Measurements from ENCODE around the gene FANCC.

FANCC gene

DNA sequence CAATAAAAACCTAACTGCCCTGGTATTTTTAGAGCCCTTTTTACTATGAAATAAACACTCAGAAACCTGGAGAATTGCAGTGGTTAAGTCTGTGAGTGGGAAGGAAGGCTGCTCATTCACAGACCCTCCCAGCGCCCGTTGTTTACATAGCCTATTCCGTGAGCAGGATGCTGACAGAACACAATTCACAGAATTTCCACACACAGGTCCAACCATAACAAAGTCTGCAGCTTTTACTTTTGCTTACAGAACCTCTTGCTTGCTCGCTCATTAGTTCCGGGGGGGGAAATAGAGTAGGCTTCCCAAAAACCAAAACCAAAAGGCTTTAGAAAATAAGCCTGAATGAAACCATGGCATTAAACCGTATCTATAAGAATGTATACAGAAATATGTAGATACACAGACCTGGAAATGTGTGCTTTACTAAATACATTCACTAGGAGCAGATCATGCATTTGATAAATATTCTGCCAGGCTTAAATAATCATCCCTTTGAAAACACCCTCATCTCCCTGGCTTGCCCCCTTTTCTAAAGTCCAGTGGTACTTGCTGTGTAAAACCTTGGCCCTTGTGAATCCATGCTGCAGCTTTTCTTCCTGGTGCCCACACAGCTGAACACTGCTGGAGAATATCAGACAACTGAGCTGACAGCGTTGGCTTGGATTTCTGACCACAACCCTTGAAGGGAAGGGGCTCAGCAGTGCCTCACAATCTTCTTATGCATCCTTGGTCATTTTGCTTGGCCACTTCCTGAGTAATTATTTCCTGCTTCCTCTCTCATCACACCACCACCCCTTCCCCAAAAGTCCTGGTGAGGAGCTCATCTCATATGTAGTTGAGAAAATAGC is 128.0 kb downstream of the FANCC start:
- DNase-seq (ENCODE audit: low spot score), result no peak

GRCh38 chr9:95188459-95188858 is 129.1 kb downstream of the FANCC start:
- no peak for DNase-seq (ENCODE audit: low spot score)

- no peak for DNase-seq (ENCODE audit: low spot score)
These were observed 131.6 kb downstream of the FANCC start for GRCh38 chr9:95185956-95186355.

DNA sequence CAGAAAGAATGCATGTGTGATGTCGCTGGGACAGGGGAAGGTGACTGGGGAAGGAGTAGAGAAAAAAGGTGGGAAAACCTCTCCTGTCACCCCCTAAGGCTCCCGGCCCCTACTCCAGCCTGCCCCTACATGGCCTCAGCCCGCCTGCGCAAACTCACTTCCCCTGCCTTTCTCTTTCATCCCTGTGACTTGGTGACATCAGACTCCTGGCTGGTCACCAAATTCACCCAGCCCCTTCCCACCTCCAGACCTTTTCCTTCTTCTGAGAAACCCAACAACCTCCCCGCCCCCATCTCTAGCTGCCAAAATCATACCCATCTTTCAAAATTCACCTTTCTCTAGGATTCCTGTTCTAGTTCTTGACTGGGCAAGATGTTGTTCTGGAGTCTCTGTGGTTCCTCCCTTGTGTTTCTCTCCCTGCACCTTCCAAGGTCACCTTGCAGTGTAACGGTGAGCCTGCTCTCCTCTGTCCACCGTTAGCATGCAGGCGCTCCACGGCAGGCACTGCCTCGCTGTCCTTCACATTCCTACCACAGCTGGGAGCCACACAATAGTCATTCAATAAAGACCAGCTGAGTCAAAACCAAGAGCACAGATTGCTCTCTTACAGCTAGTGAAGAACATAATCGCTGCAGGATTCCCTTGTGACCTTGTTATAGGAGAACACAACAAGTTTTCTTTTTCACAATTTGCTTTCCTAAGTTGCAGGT is 134.5 kb downstream of the FANCC start:
- DNase-seq (ENCODE audit: low spot score), result no peak

GRCh38 chr9:95181835-95182234 is 135.7 kb downstream of the FANCC start:
- DNase-seq (ENCODE audit: low spot score), result no peak

- no peak for DNase-seq (ENCODE audit: low spot score)
These were observed 136.2 kb downstream of the FANCC start for GRCh38 chr9:95181226-95181818.

DNA sequence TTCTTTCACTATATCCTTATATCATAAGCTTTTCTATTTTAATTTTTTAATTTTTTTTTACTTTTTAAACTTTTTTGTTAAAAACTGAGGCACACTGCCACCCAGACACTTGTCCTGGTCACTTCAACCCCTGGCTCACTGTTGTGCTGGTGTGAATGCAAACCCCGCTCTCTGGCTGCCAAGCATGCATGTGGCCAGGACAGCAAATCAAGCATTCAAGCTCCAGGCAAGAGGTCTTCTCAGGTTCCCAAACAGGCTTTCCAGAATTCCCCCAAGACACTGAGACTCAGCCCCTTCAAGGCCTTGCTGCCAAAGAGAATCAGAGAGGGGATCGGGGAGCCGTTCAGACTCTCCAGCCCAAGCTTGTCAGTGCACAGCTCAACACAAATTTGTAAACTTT is 139.9 kb downstream of the FANCC start:
- DNase-seq (ENCODE audit: low spot score), result no peak

DNA sequence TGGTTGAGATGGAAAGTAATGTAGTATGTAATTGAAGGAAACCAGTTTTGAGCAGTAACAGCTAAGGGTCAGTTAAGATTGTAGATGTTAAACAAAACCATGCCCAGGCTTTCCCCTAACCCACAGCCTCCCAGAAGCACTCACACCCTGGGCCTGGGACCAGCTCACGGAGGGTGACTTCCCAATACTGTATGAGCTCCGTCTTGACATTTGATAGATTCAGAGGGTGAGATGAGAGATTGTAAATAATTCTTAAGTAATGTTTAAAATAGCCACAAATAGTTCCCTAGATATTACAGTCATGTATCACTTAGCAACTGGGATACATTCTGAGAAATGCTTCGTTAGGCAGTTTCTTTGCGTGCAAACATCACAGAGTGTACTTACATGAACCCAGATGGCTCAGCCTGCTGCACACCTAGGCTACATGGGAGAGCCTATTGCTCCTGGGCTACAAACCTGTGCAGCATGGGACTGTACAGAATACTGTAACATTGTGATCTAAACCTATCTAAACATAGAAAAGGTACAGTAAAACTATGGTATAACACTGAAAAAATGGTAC is 140.7 kb downstream of the FANCC start:
- no peak for DNase-seq (ENCODE audit: low spot score)

DNA sequence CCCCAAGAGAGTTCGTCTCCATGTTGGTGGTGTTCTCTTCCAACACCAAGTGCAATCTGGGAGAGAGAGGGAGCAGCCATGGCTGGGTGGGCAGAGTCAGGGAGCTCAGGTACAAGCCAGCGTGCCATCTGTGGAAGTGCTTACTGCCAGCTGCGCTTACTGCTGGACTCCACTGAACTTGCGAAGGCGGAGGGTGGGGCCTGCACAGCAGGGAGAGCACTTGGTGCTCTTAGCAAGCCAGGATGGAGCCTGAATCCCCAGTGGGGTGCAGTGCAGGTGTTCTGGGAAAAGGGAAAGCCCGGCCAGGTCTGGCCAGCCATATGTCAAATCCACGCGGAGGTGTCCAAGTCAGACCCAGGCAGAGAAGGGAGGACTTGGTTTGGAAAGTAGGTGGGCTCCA is 142.0 kb downstream of the FANCC start:
- DNase-seq (ENCODE audit: low spot score), result no peak

DNA sequence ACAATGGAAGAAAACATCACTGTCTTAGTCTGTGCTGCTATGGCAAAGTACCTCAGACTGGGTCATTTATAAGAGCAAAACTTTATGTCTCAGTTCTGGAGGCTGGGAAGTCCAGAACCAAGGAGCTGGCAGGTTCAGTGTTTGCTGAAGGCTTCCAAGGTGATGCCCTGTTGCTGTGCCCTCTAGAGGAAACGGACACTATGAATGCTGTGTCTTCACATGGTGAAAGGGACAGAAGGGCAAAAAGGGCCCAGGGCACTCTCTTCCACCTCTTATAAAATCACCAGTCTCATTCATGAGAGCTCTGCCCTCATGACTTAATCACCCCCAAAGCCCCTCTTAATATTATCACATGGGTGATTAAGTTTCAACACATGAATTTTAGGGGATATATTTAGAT is 143.5 kb downstream of the FANCC start:
- DNase-seq (ENCODE audit: low spot score), result no peak

DNA sequence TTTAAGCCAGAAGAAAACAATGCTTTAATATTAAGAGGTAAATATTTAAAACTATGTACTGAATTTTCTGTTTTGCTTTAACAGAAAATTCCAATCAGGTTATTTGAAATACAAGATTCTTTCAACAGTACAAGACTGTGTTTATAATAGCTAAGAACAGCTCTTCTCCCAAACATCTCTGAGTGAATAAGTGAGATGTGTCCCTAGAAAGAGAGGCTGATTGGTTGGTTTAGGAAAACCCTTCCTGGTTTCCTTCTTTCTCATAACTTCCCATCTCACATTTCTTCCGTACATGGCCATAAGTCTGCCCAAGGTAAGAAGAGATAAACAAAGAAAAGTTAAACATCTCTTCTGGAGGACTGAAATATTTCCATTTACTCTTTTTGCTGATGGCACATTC is 145.9 kb downstream of the FANCC start:
- no peak for DNase-seq (ENCODE audit: low spot score)

DNA sequence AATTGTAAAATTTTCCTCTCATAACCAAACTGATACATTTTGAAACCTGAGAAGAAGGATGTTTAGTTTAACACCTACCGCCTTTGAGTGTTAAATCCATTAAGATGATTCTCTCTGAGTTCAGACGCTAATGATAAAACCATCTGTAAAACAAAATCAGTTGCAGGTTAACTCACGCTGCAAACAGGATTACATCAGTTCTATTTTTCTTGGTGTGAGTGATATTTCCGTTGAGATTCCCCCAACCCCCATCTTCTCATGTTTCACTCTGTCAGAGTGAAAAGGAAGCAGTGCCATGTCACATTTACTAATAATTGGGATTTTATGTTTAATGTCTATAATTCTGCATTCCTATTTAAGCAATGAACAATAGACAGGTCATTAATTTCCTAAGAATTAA is 146.5 kb downstream of the FANCC start:
- no peak for DNase-seq (ENCODE audit: low spot score)

DNA sequence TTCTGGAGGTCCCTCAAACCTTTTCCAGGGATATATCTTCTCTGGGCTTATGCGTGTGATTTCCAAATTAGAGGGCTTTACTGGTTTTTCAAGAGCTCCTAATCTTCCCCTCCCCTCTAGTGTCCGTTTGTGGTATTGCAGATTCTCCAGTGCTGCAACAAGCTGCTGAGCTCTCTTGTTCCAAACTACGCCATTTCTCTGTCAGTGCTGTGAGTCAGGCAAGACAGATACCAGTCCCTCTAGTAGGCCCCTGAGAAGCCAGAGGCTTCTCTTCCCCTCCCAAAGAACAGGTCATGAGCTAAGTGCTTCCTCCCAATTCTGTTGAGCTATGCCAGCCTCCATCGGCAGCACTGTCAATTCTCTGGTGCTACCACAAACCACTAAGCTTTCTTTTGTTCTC is 149.5 kb downstream of the FANCC start:
- peak; percentile 31 for DNase-seq (ENCODE audit: low spot score)

GRCh38 chr9:95165004-95165403 is 152.5 kb downstream of the FANCC start:
- DNase-seq (ENCODE audit: low spot score), result no peak

DNA sequence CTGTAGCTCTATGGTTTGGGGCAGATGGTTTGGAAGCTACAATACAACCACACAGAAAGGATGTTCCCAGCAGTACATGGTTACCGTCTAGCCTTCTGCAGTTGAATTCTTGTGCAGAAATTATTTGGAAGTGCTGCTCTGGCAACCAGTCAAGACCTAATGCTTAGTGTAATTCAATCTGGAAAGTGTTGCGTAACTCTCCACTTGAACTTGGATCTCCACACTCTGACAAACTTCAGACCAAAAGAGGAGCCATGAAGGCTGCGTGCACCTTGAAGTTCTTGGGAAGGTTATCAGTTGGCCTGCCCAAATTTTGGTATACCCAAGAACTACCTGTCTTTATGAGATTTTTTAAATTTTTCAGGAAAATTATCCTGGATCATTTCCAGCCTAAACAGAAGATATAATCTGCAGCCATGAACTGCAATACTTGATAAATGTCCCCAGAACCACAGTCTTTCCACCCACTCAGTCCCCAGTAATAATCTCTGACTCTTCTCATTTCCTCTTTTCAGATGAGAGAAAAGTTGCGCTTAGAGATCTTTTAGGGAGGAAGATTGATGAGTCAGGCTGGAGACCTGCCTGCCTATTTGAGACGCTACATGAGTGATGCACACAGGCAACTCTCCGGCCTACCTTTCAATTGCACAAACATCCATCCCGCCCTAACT is 159.9 kb downstream of the FANCC start:
- DNase-seq (ENCODE audit: low spot score), result no peak

DNA sequence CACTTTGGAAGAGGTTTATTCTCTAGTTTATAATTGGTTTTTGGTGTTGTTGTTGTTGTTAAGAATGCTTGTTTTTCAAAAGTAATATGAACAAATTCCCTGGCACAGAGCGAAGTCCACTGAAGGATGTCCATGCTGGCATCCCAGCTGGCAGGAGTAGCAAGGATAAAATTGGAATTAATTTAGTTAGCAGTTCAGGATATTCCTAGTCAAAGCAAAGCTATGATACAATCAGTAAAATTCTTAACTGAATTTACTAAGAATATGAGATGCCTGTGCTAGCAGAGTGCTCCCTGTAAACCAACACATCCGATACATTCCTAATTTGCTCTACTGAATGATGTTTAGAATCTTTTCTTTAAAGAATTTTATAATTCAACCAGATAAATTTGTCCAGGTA is 161.4 kb downstream of the FANCC start:
- no peak for DNase-seq (ENCODE audit: low spot score)

DNA sequence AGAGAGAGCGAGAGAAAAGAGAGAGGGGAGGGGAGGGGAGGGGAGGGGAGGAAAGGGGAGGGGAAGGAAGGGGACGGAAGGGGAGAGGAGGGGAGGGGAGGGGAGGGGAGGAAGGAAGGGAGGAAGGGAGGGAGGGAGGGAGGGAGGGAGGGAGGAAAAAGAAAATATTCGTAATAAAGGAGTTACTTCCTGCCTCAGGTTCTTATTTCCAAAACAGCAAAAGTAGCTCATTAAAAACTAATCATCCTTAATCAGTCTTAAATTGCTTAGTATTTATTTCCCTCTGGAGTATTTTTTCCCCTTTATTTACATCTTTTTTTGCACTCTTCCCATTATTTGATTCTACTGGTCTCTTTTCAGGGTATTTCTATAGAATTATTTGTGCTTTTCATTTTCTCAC is 162.3 kb downstream of the FANCC start:
- no peak for DNase-seq (ENCODE audit: low spot score)

DNA sequence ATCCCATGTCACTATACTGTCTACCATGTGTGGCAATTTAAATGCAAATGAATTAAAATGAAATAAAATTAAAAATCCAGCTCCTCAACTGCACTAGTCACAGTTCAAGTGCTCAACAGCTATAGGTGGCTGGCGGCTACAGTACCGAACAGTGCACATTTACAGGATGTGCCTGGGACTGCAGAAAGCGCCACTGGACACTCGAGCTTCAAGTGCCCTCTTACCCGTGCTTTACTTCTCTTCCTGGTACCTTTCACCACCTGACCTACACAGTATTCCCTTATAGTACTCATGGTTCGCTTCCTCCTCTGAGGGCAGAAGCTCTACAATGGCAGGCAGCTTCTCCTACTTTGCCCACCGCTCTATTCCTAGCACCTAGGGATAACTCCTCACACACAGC is 166.6 kb downstream of the FANCC start:
- no peak for DNase-seq (ENCODE audit: low spot score)

DNA sequence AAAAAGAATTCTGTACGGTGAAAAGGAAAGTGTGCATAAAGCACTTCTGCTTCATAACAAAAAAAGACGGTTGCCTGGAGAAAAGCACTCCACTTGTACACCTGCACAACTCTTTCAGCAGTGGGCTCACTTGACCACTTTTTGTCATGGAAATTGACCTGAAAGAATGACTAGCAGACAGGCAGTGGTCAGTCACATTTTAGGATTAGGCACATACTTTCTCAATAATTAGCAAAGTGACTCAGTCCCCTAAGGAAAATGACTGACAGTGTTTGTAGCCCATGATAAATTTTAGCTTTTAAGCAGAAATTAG is 169.3 kb downstream of the FANCC start:
- DNase-seq (ENCODE audit: low spot score), result no peak

GRCh38 chr9:95147452-95148207 is 169.9 kb downstream of the FANCC start:
- DNase-seq (ENCODE audit: low spot score), result no peak

GRCh38 chr9:95143591-95144561 is 173.6 kb downstream of the FANCC start:
- no peak for DNase-seq (ENCODE audit: low spot score)
